ENCODE data around the gene IDH3G. TPM values are rescaled to one million over a fixed set of nuclear protein-coding genes. Genes with fewer than 3 reads are reported as not detected.

IDH3G gene
- total and polyA plus RNA-seq, 7 experiments from 2014 or later = 44.1 to 125 (median 65.8) TPM

DNA sequence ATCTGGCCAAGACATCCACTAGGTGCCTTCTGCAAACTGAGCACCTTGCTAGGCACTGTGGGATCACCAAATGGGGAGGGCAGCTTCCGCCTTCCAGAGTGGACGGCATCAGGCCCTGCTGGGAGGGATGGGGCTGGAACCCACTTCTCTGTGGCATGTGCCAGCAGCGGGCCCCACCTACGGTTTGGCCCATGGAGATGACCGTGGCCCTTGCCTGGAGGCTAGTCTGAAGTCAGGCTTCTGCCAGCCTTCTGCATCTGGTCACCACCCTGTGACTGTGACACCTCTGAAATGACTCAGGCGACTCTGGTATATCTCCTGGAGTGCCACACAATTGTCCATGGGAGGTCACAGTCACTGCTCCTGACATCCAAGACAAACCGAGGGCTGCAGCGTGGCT lies 7.5 kb upstream of the IDH3G start:
- no peaks in the 10 kb centered on the region for H3K9me3 ChIP-seq (ENCODE audit: control insufficient read depth in 2 of 3, low read length in 3 of 3)
- no peaks in the 10 kb centered on the region for H3K27me3 ChIP-seq (ENCODE audit: control insufficient read depth in 2 of 2, insufficient read depth in 2 of 2, low read length in 2 of 2)
- H3K27ac ChIP-seq (ENCODE audit: low read depth, low read length) = no peak overlapping the region
- Mint-ChIP-seq H3K27ac (no peak overlapping the region), H3K9me3 (no peaks in the 10 kb centered on the region), H3K4me1 (peaks cover 0 to 8% (median 0%) of the 10 kb centered on the region in 7 donors), H3K36me3 (peaks cover 0 to 3% (median 0%) of the 10 kb centered on the region in 5 donors), H3K27me3 (no peaks in the 10 kb centered on the region), H3K4me3 (no peak overlapping the region)
- no peaks in the 10 kb centered on the region for H3K4me1 ChIP-seq (ENCODE audit: control insufficient read depth in 2 of 2, insufficient read depth in 2 of 2, low read length in 2 of 2)
- peaks cover 0 to 24% (median 0%) of the 10 kb centered on the region in 3 experiments for H3K36me3 ChIP-seq (ENCODE audit: control insufficient read depth in 2 of 3, insufficient read depth in 3 of 3, low read length in 3 of 3)
- CTCF ChIA-PET = no interaction called here
- DNase-seq (no peak), ATAC-seq (no peak)
- POLR2A ChIA-PET = no interaction called here
- intact Hi-C loops (cut with micrococcal nuclease) = no loop called here
- no peak overlapping the region for H3K4me3 ChIP-seq (ENCODE audit: low read length)

DNA sequence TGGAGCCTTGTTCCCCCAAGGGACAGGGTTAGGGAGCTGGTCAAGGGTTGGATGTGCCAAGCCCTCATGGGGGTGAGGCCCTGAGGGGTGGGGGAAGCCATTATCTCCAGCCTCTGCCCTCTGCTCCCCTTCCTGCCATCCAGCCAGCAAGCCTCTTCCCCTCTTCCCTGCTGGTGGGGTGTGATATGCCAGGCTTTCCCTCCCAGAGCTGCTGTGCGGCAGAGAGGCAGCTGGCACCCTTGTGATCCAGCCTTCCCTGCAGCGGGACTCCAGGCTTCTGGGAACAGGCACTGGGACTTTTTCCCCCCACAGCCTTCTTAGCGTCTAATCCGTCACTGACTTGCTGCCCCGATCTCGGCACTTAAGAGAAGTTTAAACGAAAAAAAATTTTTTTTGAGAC lies 6.6 kb upstream of the IDH3G start:
- Histone ChIP-seq H3K9me3 (ENCODE audit: control insufficient read depth in 2 of 3, low read length in 3 of 3) (no peaks in the 10 kb centered on the region), H3K27me3 (ENCODE audit: control insufficient read depth in 2 of 2, insufficient read depth in 2 of 2, low read length in 2 of 2) (no peaks in the 10 kb centered on the region), H3K27ac (ENCODE audit: low read depth, low read length) (no peak overlapping the region), H3K4me1 (ENCODE audit: control insufficient read depth in 2 of 2, insufficient read depth in 2 of 2, low read length in 2 of 2) (no peaks in the 10 kb centered on the region), H3K36me3 (ENCODE audit: control insufficient read depth in 2 of 3, insufficient read depth in 3 of 3, low read length in 3 of 3) (peaks cover 0 to 24% (median 0%) of the 10 kb centered on the region in 3 experiments), H3K4me3 (ENCODE audit: low read length) (no peak overlapping the region)
- peaks cover 0 to 18% (median 7%) of the 10 kb centered on the region in 7 donors for H3K4me1 Mint-ChIP-seq
- H3K27me3 Mint-ChIP-seq = no peaks in the 10 kb centered on the region
- DNase-seq (no peak), ATAC-seq (no peak)
- no peaks in the 10 kb centered on the region for H3K9me3 Mint-ChIP-seq
- no peak overlapping the region for H3K4me3 Mint-ChIP-seq
- H3K27ac Mint-ChIP-seq = peak overlapping the region in 1 of 9 donors; percentile 43
- H3K36me3 Mint-ChIP-seq = peaks cover 0 to 3% (median 0%) of the 10 kb centered on the region in 5 donors
- ChIA-PET CTCF (no interaction called here), POLR2A (interaction anchor here (0.9 to 1.4 kb wide), 2 partner anchors 17 to 135 kb away, joined by 3 read pairs; no protein-coding TSS in a partner anchor)
- intact Hi-C loops (cut with micrococcal nuclease) = no loop called here

GRCh38 chrX:153800177-153800722 lies 6.1 kb upstream of the IDH3G start:
- Mint-ChIP-seq H3K27me3 (no peaks in the 10 kb centered on the region), H3K4me1 (peaks cover 0 to 20% (median 9%) of the 10 kb centered on the region in 7 donors), H3K9me3 (no peaks in the 10 kb centered on the region), H3K4me3 (no peak overlapping the region), H3K27ac (no peak overlapping the region), H3K36me3 (peaks cover 0 to 3% (median 0%) of the 10 kb centered on the region in 5 donors)
- Histone ChIP-seq H3K27me3 (ENCODE audit: control insufficient read depth in 2 of 2, insufficient read depth in 2 of 2, low read length in 2 of 2) (no peaks in the 10 kb centered on the region), H3K27ac (ENCODE audit: low read depth, low read length) (no peak overlapping the region), H3K9me3 (ENCODE audit: control insufficient read depth in 2 of 3, low read length in 3 of 3) (no peaks in the 10 kb centered on the region), H3K36me3 (ENCODE audit: control insufficient read depth in 2 of 3, insufficient read depth in 3 of 3, low read length in 3 of 3) (peaks cover 0 to 24% (median 0%) of the 10 kb centered on the region in 3 experiments), H3K4me3 (ENCODE audit: low read length) (no peak overlapping the region), H3K4me1 (ENCODE audit: control insufficient read depth in 2 of 2, insufficient read depth in 2 of 2, low read length in 2 of 2) (no peaks in the 10 kb centered on the region)
- DNase-seq = no peak
- ChIA-PET CTCF (no interaction called here), POLR2A (interaction anchor here (0.9 to 1.4 kb wide), 2 partner anchors 18 to 136 kb away, joined by 3 read pairs; no protein-coding TSS in a partner anchor)
- ATAC-seq = no peak
- intact Hi-C loops (cut with micrococcal nuclease) = no loop called here

DNA sequence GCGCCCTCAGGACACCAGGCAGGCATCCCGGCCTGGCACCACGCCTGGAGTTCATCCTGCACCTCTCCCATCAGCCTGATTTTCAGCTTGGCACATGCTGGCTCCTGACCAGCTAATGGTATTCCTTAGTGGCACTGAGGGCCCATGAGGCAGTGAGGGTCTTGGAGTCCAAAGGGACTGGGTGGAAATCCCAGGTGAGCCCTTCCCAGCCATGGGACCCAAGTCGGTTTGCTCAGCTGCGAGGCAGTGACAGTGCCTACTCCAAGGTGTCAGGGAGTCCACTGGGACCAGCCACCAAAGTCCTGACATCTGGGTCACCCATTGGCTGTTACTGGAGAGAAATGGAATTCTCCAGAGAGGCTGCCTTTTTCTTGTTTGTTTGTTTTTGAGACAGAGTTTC lies 5.2 kb upstream of the IDH3G start:
- ChIA-PET POLR2A (interaction anchor here (1.4 kb wide), 1 partner anchor 137 kb away, joined by 3 read pairs; no protein-coding TSS in a partner anchor), CTCF (no interaction called here)
- Histone ChIP-seq H3K4me3 (ENCODE audit: low read length) (no peak overlapping the region), H3K27ac (ENCODE audit: low read depth, low read length) (no peak overlapping the region), H3K36me3 (ENCODE audit: control insufficient read depth in 2 of 3, insufficient read depth in 3 of 3, low read length in 3 of 3) (peaks cover 0 to 24% (median 0%) of the 10 kb centered on the region in 3 experiments), H3K4me1 (ENCODE audit: control insufficient read depth in 2 of 2, insufficient read depth in 2 of 2, low read length in 2 of 2) (no peaks in the 10 kb centered on the region), H3K27me3 (ENCODE audit: control insufficient read depth in 2 of 2, insufficient read depth in 2 of 2, low read length in 2 of 2) (no peaks in the 10 kb centered on the region), H3K9me3 (ENCODE audit: control insufficient read depth in 2 of 3, low read length in 3 of 3) (no peaks in the 10 kb centered on the region)
- no peak overlapping the region for H3K27ac Mint-ChIP-seq
- no peaks in the 10 kb centered on the region for H3K9me3 Mint-ChIP-seq
- H3K4me3 Mint-ChIP-seq = no peak overlapping the region
- DNase-seq (no peak), ATAC-seq (no peak)
- intact Hi-C loops (cut with micrococcal nuclease) = loop anchor here in 1 of 2 donors (10.0 kb wide), 1 partner anchor 575 kb away; the partner anchor contains the start of genes EMD and FLNA
- peaks cover 0 to 3% (median 0%) of the 10 kb centered on the region in 5 donors for H3K36me3 Mint-ChIP-seq
- peaks cover 0 to 20% (median 11%) of the 10 kb centered on the region in 7 donors for H3K4me1 Mint-ChIP-seq
- H3K27me3 Mint-ChIP-seq = no peaks in the 10 kb centered on the region

GRCh38 chrX:153797415-153798015 lies 3.3 kb upstream of the IDH3G start:
- intact Hi-C loops (cut with micrococcal nuclease) = loop anchor here in 1 of 2 donors (10.0 kb wide), 1 partner anchor 577 kb away; the partner anchor contains the start of genes EMD and FLNA
- DNase-seq (no peak), ATAC-seq (no peak)
- H3K36me3 ChIP-seq (ENCODE audit: control insufficient read depth in 2 of 3, insufficient read depth in 3 of 3, low read length in 3 of 3) = peaks cover 0 to 29% (median 0%) of the 10 kb centered on the region in 3 experiments
- H3K27ac ChIP-seq (ENCODE audit: low read depth, low read length) = no peak overlapping the region
- no peak overlapping the region for H3K4me3 ChIP-seq (ENCODE audit: low read length)
- H3K9me3 Mint-ChIP-seq = peaks cover 0 to 2% (median 0%) of the 10 kb centered on the region in 11 donors
- H3K27me3 ChIP-seq (ENCODE audit: control insufficient read depth in 2 of 2, insufficient read depth in 2 of 2, low read length in 2 of 2) = no peaks in the 10 kb centered on the region
- ChIA-PET CTCF (no interaction called here), POLR2A (no interaction called here)
- peak overlapping the region in 1 of 10 donors; percentile 87 for H3K4me3 Mint-ChIP-seq
- H3K4me1 Mint-ChIP-seq = peaks cover 0 to 29% (median 18%) of the 10 kb centered on the region in 7 donors
- no peak overlapping the region for H3K27ac Mint-ChIP-seq
- no peaks in the 10 kb centered on the region for H3K27me3 Mint-ChIP-seq
- peaks cover 0 to 6% (median 0%) of the 10 kb centered on the region in 5 donors for H3K36me3 Mint-ChIP-seq
- H3K4me1 ChIP-seq (ENCODE audit: control insufficient read depth in 2 of 2, insufficient read depth in 2 of 2, low read length in 2 of 2) = peaks cover 8 to 9% of the 10 kb centered on the region in 2 donors
- H3K9me3 ChIP-seq (ENCODE audit: control insufficient read depth in 2 of 3, low read length in 3 of 3) = no peaks in the 10 kb centered on the region

- Histone ChIP-seq H3K9me3 (ENCODE audit: control insufficient read depth in 2 of 3, low read length in 3 of 3) (no peaks in the 10 kb centered on the region), H3K36me3 (ENCODE audit: control insufficient read depth in 2 of 3, insufficient read depth in 3 of 3, low read length in 3 of 3) (peaks cover 0 to 30% (median 0%) of the 10 kb centered on the region in 3 experiments), H3K4me1 (ENCODE audit: control insufficient read depth in 2 of 2, insufficient read depth in 2 of 2, low read length in 2 of 2) (peaks cover 8 to 12% of the 10 kb centered on the region in 2 donors), H3K27ac (ENCODE audit: low read depth, low read length) (peak overlapping the region; percentile 97), H3K4me3 (ENCODE audit: low read length) (peak overlapping the region; percentile 75), H3K27me3 (ENCODE audit: control insufficient read depth in 2 of 2, insufficient read depth in 2 of 2, low read length in 2 of 2) (no peaks in the 10 kb centered on the region)
- Mint-ChIP-seq H3K4me3 (peak overlapping the region; percentile 86 to 95 (median 92)), H3K27me3 (no peaks in the 10 kb centered on the region), H3K27ac (peak overlapping the region; percentile 41 to 94 (median 90)), H3K4me1 (peaks cover 0 to 39% (median 25%) of the 10 kb centered on the region in 7 donors), H3K9me3 (peaks cover 0 to 2% (median 0%) of the 10 kb centered on the region in 11 donors), H3K36me3 (peaks cover 0 to 6% (median 0%) of the 10 kb centered on the region in 5 donors)
- POLR2A ChIA-PET = interaction anchor here (0.7 to 2.5 kb wide), 7 partner anchors 23 to 179 kb away, joined by 3 to 30 read pairs (median 4); partner anchors contain the start of genes ARHGAP4 and HCFC1
- CTCF ChIA-PET = interaction anchor here (1.0 kb wide), 1 partner anchor 227 kb away, joined by 3 read pairs; no protein-coding TSS in a partner anchor
- intact Hi-C loops (cut with micrococcal nuclease) = loop anchor here (1.0 to 10.0 kb wide), 13 partner anchors 22 to 752 kb away; partner anchors contain the start of genes ABCD1 (in 2 of the 2), BCAP31 (in 2 of the 2), HAUS7 (in 2 of the 2) and CCNQ (in 1 of the 2)
- DNase-seq (peak in 3 of 9 donors; percentile 9 to 26 (median 15)), ATAC-seq (no peak)
These were observed 982 bp upstream of the IDH3G start for GRCh38 chrX:153794897-153795816.
